K562 (cell line): ENCODE measurements around the gene NR2F1. TPM values are rescaled to one million over a fixed set of nuclear protein-coding genes. Genes with fewer than 3 reads are reported as not detected.

Experiments
- ATAC-seq: fragments of 200-7000 bp; cut with Tn5 transposase; 3 replicates; pipeline ENCODE4 v1.9.1; 2020; ENCODE audit warnings: moderate library complexity
- BruUV-seq: library from RNA; stranded (reverse); fragments of 400-500 nt; replicated peaks from 2 replicates; lab custom pipeline; 2021; lab: Mats Ljungman, UMichigan
- CTCF ChIA-PET: fragments of 300-600 bp; formaldehyde crosslinking; extraction: SDS; loops from one replicate; lab custom pipeline; 2021; ENCODE audit warnings: low intra/inter-chr PET ratio; lab: Yijun Ruan, JAX
- POLR2A ChIA-PET: fragments of 300-600, 350-650 bp; sonication (Branson Sonifier 250); formaldehyde crosslinking; extraction: SDS; loops from one replicate; lab custom pipeline; 2021; ENCODE audit warnings: antibody characterized with exemption, inconsistent platforms; lab: Yijun Ruan, JAX
- DNase-seq, 4 experiments: peaks; one replicate each; pipeline versions ENCODE4 v3.0.0 to v3.0.0-alpha.2; 2011 to 2018; ENCODE audit warnings: low spot score in 3 of 4, mixed read lengths in 3 of 4; ENCODE audit errors: extremely low read depth in 1 of 4
- FAIRE-seq: peaks from 2 replicates; lab custom pipeline; 2011; peaks lifted over from hg19 to GRCh38; lab: Jason Lieb, UNC
- H2AFZ ChIP-seq: 2 replicates; pipeline ENCODE4 v1.6.0; 2011; ENCODE audit warnings: low read depth, low read length, control low read depth, inconsistent platforms
- H3K27ac ChIP-seq: fragments of 200-600 bp; 3 replicates; pipeline ENCODE4 v1.8.0; 2011; ENCODE audit warnings: low read depth, mild to moderate bottlenecking, control low read depth, inconsistent platforms, low read length, moderate library complexity, mixed read lengths; ENCODE audit errors: extremely low read depth
- H3K27me3 ChIP-seq, 2 experiments: fragments of 300-600 bp in 1 of 2; 2 replicates in 1 of 2; 3 replicates in 1 of 2; pipeline versions ENCODE4 v1.6.0 to v1.8.0; 2011; ENCODE audit warnings: inconsistent platforms in 2 of 2, low read length in 2 of 2, mild to moderate bottlenecking in 1 of 2, mixed read lengths in 1 of 2, moderate library complexity in 1 of 2; ENCODE audit not compliant: control insufficient read depth in 2 of 2, insufficient read depth in 2 of 2
- H3K36me3 ChIP-seq: fragments of 300-600 bp; 3 replicates; pipeline ENCODE4 v1.8.0; 2011; ENCODE audit warnings: mild to moderate bottlenecking, low read length, inconsistent platforms; ENCODE audit not compliant: control insufficient read depth, insufficient read depth
- H3K4me1 ChIP-seq, 2 experiments: fragments of 200-600 bp in 1 of 2; replicated peaks in 1 of 2; 2 replicates in 1 of 2; 3 replicates in 1 of 2; pipeline versions ENCODE4 v1.5.1 to v1.8.0; 2011; ENCODE audit warnings: inconsistent platforms in 2 of 2, low read length in 2 of 2, mild to moderate bottlenecking in 1 of 2, mixed read lengths in 1 of 2, moderate library complexity in 1 of 2; ENCODE audit not compliant: control insufficient read depth in 2 of 2, insufficient read depth in 2 of 2
- H3K4me2 ChIP-seq: 2 replicates; pipeline ENCODE4 v1.6.1; 2011; ENCODE audit warnings: low read length, control low read depth, inconsistent platforms, mixed read lengths; ENCODE audit not compliant: insufficient read depth
- H3K4me3 ChIP-seq: fragments of 200-600 bp; sonication (generic), shearing (Covaris generic); 2 replicates; pipeline ENCODE4 v1.5.1; 2016; ENCODE audit warnings: control low read depth, inconsistent platforms
- H3K79me2 ChIP-seq: fragments of 200-600 bp; 3 replicates; pipeline ENCODE4 v1.8.0; 2011; ENCODE audit warnings: low read length, inconsistent platforms; ENCODE audit not compliant: control insufficient read depth, insufficient read depth
- H3K9ac ChIP-seq, 2 experiments: 2 replicates each; pipeline versions ENCODE4 v1.6.0 to v1.6.1; 2011; ENCODE audit warnings: low read depth in 2 of 2, low read length in 2 of 2, control low read depth in 1 of 2, inconsistent platforms in 1 of 2, mild to moderate bottlenecking in 1 of 2, mixed read lengths in 1 of 2; ENCODE audit not compliant: insufficient read depth in 1 of 2
- H3K9me1 ChIP-seq: one replicate; pipeline ENCODE4 v1.6.0; 2011; ENCODE audit warnings: inconsistent platforms, mild to moderate bottlenecking, low read length, moderate library complexity; ENCODE audit not compliant: control insufficient read depth, insufficient read depth
- H3K9me3 ChIP-seq: replicated peaks from 2 replicates; pipeline ENCODE4 v1.5.1; 2011; ENCODE audit warnings: low read depth, low read length, inconsistent platforms; ENCODE audit not compliant: control insufficient read depth, insufficient read depth
- H4K20me1 ChIP-seq: replicated peaks from 2 replicates; pipeline ENCODE4 v1.6.1; 2011; ENCODE audit warnings: low read length, inconsistent platforms, mixed read lengths; ENCODE audit not compliant: control insufficient read depth, insufficient read depth
- ARHGAP35 ChIP-seq: fragments of 450-650 bp; IDR thresholded peaks from 2 replicates; pipeline ENCODE4 v1.6.1; 2018; ENCODE audit not compliant: partially characterized antibody
- ATF3 ChIP-seq, 2 experiments: fragments of 450-650 bp in 1 of 2; sonication (generic) in 1 of 2; formaldehyde crosslinking in 1 of 2; IDR thresholded peaks in 1 of 2; conservative IDR thresholded peaks in 1 of 2; 2 replicates each; pipeline versions ENCODE4 v1.6.1 to v1.8.1; 2016 to 2023; ENCODE audit warnings: mild to moderate bottlenecking in 2 of 2, moderate library complexity in 2 of 2, inconsistent platforms in 1 of 2, missing genetic modification reagents in 1 of 2
- CBX2 ChIP-seq: fragments of 200-600 bp; sonication (generic); IDR thresholded peaks from one replicate; pipeline ENCODE4 v1.6.1; 2012; ENCODE audit warnings: mild to moderate bottlenecking, low read length, inconsistent platforms; ENCODE audit not compliant: insufficient read depth, poor library complexity, severe bottlenecking
- CBX5 ChIP-seq: IDR thresholded peaks from 2 replicates; pipeline ENCODE4 v1.6.1; 2014; ENCODE audit warnings: low read depth, borderline replicate concordance
- CREB3L1 ChIP-seq: fragments of 450-650 bp; IDR thresholded peaks from 2 replicates; pipeline ENCODE4 v1.6.1; 2014; ENCODE audit warnings: low read depth, mild to moderate bottlenecking, moderate library complexity, borderline replicate concordance
- GTF3C2 ChIP-seq: IDR thresholded peaks from 3 replicates; pipeline ENCODE4 v1.6.1; 2011; ENCODE audit warnings: borderline replicate concordance, mild to moderate bottlenecking, moderate library complexity; ENCODE audit not compliant: insufficient read length; ENCODE audit errors: extremely low read depth
- ILF3 ChIP-seq: fragments of 450-650 bp; IDR thresholded peaks from 2 replicates; pipeline ENCODE4 v1.6.1; 2018; ENCODE audit warnings: antibody characterized with exemption, mild to moderate bottlenecking, moderate library complexity, borderline replicate concordance
- JUNB ChIP-seq: fragments of 450-650 bp; formaldehyde crosslinking; conservative IDR thresholded peaks from 2 replicates; pipeline ENCODE4 v1.4.0; 2020; ENCODE audit warnings: mild to moderate bottlenecking
- MAZ ChIP-seq, 2 experiments: fragments of 450-650 bp in 1 of 2; sonication (generic) in 1 of 2; formaldehyde crosslinking; IDR thresholded peaks in 1 of 2; conservative IDR thresholded peaks in 1 of 2; 2 replicates each; pipeline versions ENCODE4 v1.4.0 to v1.5.0; 2020; ENCODE audit warnings: mild to moderate bottlenecking in 1 of 2, missing genetic modification reagents in 1 of 2
- MED1 ChIP-seq: sonication (generic); formaldehyde crosslinking; IDR thresholded peaks from 2 replicates; pipeline ENCODE4 v1.8.1; 2023; ENCODE audit warnings: missing genetic modification reagents, borderline replicate concordance
- NFIC ChIP-seq: fragments of 450-650 bp; IDR thresholded peaks from 2 replicates; pipeline ENCODE4 v1.6.1; 2017; ENCODE audit warnings: mild to moderate bottlenecking, inconsistent platforms
- POLR2AphosphoS5 ChIP-seq: IDR thresholded peaks from 2 replicates; pipeline ENCODE4 v1.6.1; 2011; ENCODE audit warnings: mild to moderate bottlenecking, low read depth, low read length, moderate library complexity; ENCODE audit not compliant: control insufficient read depth, insufficient read depth
- SMAD4 ChIP-seq: fragments of 250-450 bp; sonication (Bioruptor Pico); conservative IDR thresholded peaks from 2 replicates; pipeline ENCODE4 v1.8.0; 2021; ENCODE audit warnings: inconsistent platforms, mild to moderate bottlenecking, moderate library complexity
- SRSF7 ChIP-seq: fragments of 200-400 bp; formaldehyde crosslinking; optimal IDR thresholded peaks from 2 replicates; pipeline ENCODE3; 2017; ENCODE audit warnings: mild to moderate bottlenecking, low read depth, low read length
- THRAP3 ChIP-seq: fragments of 450-650 bp; IDR thresholded peaks from 2 replicates; pipeline ENCODE4 v1.6.1; 2016; ENCODE audit warnings: mild to moderate bottlenecking, inconsistent platforms, borderline replicate concordance
- ZNF384 ChIP-seq: IDR thresholded peaks from 2 replicates; pipeline ENCODE4 v1.6.1; 2012; ENCODE audit warnings: low read depth, low read length, improper control_type of control experiment
- WGBS: fragments of 100-300 bp; shearing (Covaris generic); methylation state at CpG from one replicate; pipeline ENCODE4 v1.1.6; 2016; ENCODE audit warnings: low coverage, mixed read lengths; ENCODE audit not compliant: insufficient coverage; ENCODE audit errors: missing lambda C conversion rate; 5-methylcytosine and 5-hydroxymethylcytosine counted together
- in situ Hi-C: fragments of 300-500 bp; cut with MboI; formaldehyde crosslinking; loops from 4 replicates; pipeline ENCODE4 v1.15.0; 2018; ENCODE audit warnings: inconsistent platforms, mixed read lengths
- intact Hi-C: fragments of 100-400 bp; cut with micrococcal nuclease; formaldehyde crosslinking; loops from 2 replicates; pipeline ENCODE4 v1.14.2; 2022
- polyA plus RNA-seq, 8 experiments: library from polyadenylated mRNA; depleted of rRNA in 4 of 8; stranded (reverse) in 5 of 8; unstranded in 3 of 8; fragments of >200 nt; fragmentation: Nextera tagmentation in 2 of 8; fragmentation: Illumina TruSeq in 1 of 8; extraction: Ambion mirVana in 2 of 8; extraction: Trizol in 1 of 8; gene quantifications; 2 replicates each; pipeline versions ENCODE4 v1.2.1 to v1.2.3, GENCODE V29; 2011 to 2014; ENCODE audit warnings: inconsistent platforms in 1 of 8, missing spikeins in 1 of 8
- total RNA-seq, 7 experiments: library from RNA; depleted of rRNA in 6 of 7; stranded (reverse); fragments of >200 nt in 6 of 7; fragmentation: Illumina TruSeq in 2 of 7; extraction: Trizol in 2 of 7; gene quantifications; 2 replicates each; pipeline versions ENCODE4 v1.2.1 to v1.2.3, GENCODE V29; 2011 to 2021; ENCODE audit warnings: low replicate concordance in 1 of 7

NR2F1 gene
- total and polyA plus RNA-seq, 9 of the 15 experiments (the other 6 are each of a cell fraction or from before 2014, with no cell fraction given): 0.18 TPM; not detected in 8

- H3K27me3 ChIP-seq: peaks cover 3 to 6% of the 10 kb centered on the region in 2 experiments; a peak in 3 of 5 replicates
- no peak for TF ChIP-seq CBX2
- TF ChIP-seq MAZ (CRISPR knock-in tag; conservative IDR thresholded peaks at IDR 0.05 in 1 of 2, IDR thresholded peaks at IDR 0.05 in 1 of 2): no peak
- TF ChIP-seq CBX5: no peak
- no peak for TF ChIP-seq ZNF384
- no peak for TF ChIP-seq THRAP3
- no peak for TF ChIP-seq NFIC
- no peak for TF ChIP-seq CREB3L1
- no peak for TF ChIP-seq MED1 (CRISPR knock-in tag)
- no peak for TF ChIP-seq JUNB (CRISPR knock-in tag)
- no peak for TF ChIP-seq ILF3
- TF ChIP-seq ATF3 (IDR thresholded peaks at IDR 0.05): no peak
- TF ChIP-seq ATF3 (CRISPR knock-in tag; conservative IDR thresholded peaks at IDR 0.05): no peak
- TF ChIP-seq ARHGAP35: no peak
- no peak for TF ChIP-seq SRSF7
- no peak for TF ChIP-seq GTF3C2
- no peak for TF ChIP-seq POLR2AphosphoS5
- no peak for TF ChIP-seq SMAD4
Observed at GRCh38 chr5:93611273-93611975, 28.4 kb downstream of the NR2F1 start.

More at GRCh38 chr5:93611273-93611975, 28.4 kb downstream of the NR2F1 start:
- no peaks in the 10 kb centered on the region for H3K79me2 ChIP-seq
- H3K4me2 ChIP-seq: no peak overlapping the region
- WGBS: 0% methylated on average over 9 of the region's 9 CpGs
- H2AFZ ChIP-seq: no peak overlapping the region
- H3K27ac ChIP-seq: no peak overlapping the region
- no peak overlapping the region for H3K4me3 ChIP-seq
- H4K20me1 ChIP-seq: no peaks in the 10 kb centered on the region
- intact Hi-C loops (loop anchor here (10.0 kb wide), 1 partner anchor 303 kb away; no protein-coding TSS in a partner anchor), in situ Hi-C loops (no loop called here)
- ATAC-seq: no peak
- ChIA-PET CTCF (no interaction called here), POLR2A (no interaction called here)
- H3K9me1 ChIP-seq: no peaks in the 10 kb centered on the region
- H3K9ac ChIP-seq: no peak overlapping the region
- no peaks in the 10 kb centered on the region for H3K4me1 ChIP-seq
- DNase-seq: no peak
- no peak for FAIRE-seq
- no TSS peak for BruUV-seq
- no peaks in the 10 kb centered on the region for H3K36me3 ChIP-seq
- H3K9me3 ChIP-seq: no peaks in the 10 kb centered on the region
